C4-2B (cell line): ENCODE measurements around the gene PPP1R12B.

Source experiments
- H3K27ac ChIP-seq: fragments of 450-650 bp; 2 replicates; pipeline ENCODE4 v1.5.1; 2017
- CTCF ChIP-seq: fragments of 450-650 bp; conservative IDR thresholded peaks from 2 replicates; pipeline ENCODE4 v1.5.1; 2017; ENCODE audit warnings: mild to moderate bottlenecking
- ZFX ChIP-seq: fragments of 450-650 bp; IDR thresholded peaks from 2 replicates; pipeline ENCODE4 v1.6.1; 2017

The PPP1R12B gene

GRCh38 chr1:202320081-202320405, 28.5 kb upstream of the PPP1R12B start:
- TF ChIP-seq CTCF = no peak
- no peak for TF ChIP-seq ZFX
- H3K27ac ChIP-seq = no peak overlapping the region

- no peak overlapping the region for H3K27ac ChIP-seq
- TF ChIP-seq CTCF = no peak
- no peak for TF ChIP-seq ZFX
These were observed 24.8 kb upstream of the PPP1R12B start for GRCh38 chr1:202323731-202324130.

- no peak overlapping the region for H3K27ac ChIP-seq
- TF ChIP-seq CTCF (no peak), ZFX (no peak)
These were observed 23.9 kb upstream of the PPP1R12B start for GRCh38 chr1:202324646-202325045.

GRCh38 chr1:202329891-202330290, 18.6 kb upstream of the PPP1R12B start:
- peak; percentile 25 for TF ChIP-seq CTCF
- no peak for TF ChIP-seq ZFX
- no peak overlapping the region for H3K27ac ChIP-seq

GRCh38 chr1:202333861-202334260, 14.6 kb upstream of the PPP1R12B start:
- H3K27ac ChIP-seq = no peak overlapping the region
- TF ChIP-seq CTCF = no peak
- no peak for TF ChIP-seq ZFX

GRCh38 chr1:202343652-202344349, 4.7 kb upstream of the PPP1R12B start:
- TF ChIP-seq CTCF (peak; percentile 91), ZFX (no peak)

GRCh38 chr1:202348005-202348508, 442 bp upstream of the PPP1R12B start:
- H3K27ac ChIP-seq = peak overlapping the region; percentile 81; the same call in 1 of the 2 replicates
- no peak for TF ChIP-seq ZFX
- TF ChIP-seq CTCF = no peak

More at GRCh38 chr1:202343652-202344349, 4.7 kb upstream of the PPP1R12B start:
- no peak overlapping the region for H3K27ac ChIP-seq
